HG03520 (cell line): ENCODE measurements around the gene ATP2B1.

Experiments used
- ATAC-seq: cut with Tn5 transposase; IDR thresholded peaks from one replicate; pipeline ENCODE4 v1.9.1; 2021; ENCODE audit warnings: mild to moderate bottlenecking, moderate library complexity; ENCODE audit not compliant: unreplicated experiment

Gene ATP2B1

DNA sequence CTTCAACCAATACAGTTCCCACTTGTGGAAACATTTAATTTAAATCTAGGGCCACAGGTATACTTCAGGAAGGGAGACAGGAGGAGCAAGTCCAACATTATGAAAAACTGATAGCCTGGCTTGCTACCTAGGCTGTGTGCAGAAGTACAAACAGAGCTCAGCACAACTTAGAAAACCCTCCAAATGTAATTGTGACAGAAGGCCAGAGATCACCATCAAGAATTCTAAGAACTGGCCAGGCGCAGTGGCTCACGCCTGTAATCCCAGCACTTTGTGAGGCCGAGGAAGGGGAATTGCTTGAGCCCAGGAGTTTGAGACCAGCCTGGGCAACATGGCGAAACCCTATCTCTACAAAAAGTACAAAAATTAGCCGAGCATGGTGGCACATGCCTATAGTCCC lies 14.1 kb downstream of the ATP2B1 start:
- ATAC-seq: no peak

DNA sequence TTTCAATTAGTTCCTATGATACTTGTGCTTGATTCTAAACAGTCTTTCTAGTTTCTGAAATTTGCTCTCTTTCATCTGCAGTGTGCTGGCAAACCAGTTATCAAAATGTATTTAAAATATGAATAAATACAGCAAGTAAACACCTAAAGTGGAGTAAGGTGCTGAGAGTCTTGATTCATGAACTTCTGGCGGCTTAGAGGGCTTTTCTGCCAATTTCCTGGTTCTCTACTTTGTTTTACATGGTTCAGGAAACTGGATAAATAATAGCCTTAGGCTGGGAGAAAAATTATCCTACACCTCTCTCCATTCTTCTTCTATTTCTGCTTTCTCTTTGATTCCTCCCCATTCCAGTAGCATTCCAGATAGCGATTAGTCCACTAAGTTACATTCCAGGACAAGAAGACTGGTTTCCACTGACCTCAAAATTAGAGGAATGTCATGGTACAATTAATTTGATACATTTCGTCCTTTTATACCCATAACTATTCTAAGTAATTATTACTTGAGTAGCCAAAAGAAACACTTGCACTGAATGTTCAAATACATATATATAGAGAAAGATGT lies 14.9 kb downstream of the ATP2B1 start:
- ATAC-seq: no peak

- no peak for ATAC-seq
These were observed 16.2 kb downstream of the ATP2B1 start for GRCh38 chr12:89692439-89692838.

GRCh38 chr12:89691659-89692058 lies 17.0 kb downstream of the ATP2B1 start:
- ATAC-seq: no peak

DNA sequence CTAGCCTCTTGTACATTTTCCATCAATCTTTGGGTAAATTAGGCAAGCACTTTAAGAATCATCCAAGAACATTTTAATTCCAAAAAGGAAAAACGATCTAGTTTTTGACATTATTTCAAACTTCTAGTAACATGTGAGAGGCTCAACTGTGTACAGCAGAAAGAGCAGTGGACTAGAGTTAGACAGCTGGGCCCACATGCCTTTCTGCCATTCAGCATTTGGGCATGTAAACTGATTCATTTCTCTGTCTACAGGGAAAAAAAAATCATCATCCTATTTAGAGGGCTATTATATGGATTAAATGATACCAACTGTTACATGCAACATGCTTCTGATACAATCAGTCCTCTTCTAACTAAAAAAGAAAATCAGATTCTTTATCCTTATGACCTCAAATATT lies 17.7 kb downstream of the ATP2B1 start:
- no peak for ATAC-seq

DNA sequence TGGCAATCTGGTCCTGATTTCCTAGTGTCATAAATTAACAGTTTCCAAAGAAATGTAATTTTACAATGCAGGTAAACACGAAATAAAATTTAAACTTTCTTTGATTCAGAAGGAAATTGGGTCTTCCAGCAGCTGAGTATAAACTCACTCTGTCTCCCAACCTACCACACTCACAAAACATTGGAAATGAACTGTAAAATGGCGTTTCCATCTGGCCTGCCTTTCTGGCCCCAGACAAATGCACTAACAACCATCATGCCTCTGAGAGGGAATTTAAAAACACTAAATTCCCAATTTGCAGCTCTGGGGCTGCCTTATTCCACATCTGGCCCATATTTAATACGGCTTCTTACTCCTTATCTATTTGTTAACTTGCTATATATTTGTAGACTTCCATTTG lies 19.3 kb downstream of the ATP2B1 start:
- no peak for ATAC-seq

DNA sequence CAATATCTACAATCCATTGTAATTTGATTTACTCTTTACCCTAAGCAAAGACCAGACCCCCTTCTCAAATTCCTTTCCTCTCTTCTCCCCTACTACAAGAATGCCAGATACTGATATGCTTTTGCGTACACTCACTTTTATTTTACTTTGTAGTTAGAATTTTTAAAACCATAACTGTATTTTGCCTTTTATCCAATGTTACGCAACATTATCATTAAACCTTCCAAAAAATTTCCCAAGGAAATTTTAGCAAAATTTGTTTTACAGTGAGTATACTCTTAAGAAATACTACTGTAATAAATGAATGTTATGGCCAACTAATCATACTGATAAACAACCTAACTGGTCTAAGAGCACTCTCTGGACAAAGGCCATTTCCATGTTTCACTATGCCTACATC lies 22.3 kb downstream of the ATP2B1 start:
- no peak for ATAC-seq

- ATAC-seq: no peak
These were observed 23.2 kb downstream of the ATP2B1 start for GRCh38 chr12:89685363-89685972.

DNA sequence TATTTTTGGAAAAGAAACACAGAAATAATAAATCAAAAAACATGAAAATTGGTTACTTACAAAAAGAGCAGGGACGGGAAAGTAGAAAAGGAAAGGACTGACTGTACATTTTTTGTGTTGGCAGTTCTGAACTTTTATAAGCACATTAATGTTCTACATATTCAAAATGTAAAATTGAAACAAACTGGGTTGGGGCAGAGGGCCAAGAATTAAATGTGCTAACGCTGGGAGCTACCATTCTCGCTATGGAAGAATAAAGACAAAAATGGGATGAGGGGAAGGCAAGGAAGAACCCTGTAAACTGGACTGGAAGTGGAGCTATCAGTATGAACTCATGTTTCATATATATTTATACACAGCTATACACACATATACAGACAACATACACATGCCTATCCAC lies 24.5 kb downstream of the ATP2B1 start:
- ATAC-seq: no peak

DNA sequence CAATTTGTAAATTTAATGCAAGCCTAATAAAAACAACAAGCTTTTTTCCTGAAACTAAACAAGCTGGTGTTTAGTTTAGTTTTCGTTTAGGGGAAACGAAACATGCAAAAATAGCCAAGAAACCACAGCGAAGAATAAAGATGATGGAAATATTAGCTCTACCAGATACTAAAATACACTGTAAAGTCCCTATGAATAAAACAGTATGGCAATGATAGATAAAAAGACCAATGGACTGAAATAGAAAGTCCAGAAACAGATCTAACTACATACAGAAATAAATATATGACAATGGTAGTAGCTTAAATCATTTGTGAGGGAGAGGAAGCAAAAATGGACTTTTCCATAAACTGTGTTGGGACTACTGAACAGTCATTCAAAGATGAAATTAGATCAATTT lies 26.4 kb downstream of the ATP2B1 start:
- no peak for ATAC-seq

DNA sequence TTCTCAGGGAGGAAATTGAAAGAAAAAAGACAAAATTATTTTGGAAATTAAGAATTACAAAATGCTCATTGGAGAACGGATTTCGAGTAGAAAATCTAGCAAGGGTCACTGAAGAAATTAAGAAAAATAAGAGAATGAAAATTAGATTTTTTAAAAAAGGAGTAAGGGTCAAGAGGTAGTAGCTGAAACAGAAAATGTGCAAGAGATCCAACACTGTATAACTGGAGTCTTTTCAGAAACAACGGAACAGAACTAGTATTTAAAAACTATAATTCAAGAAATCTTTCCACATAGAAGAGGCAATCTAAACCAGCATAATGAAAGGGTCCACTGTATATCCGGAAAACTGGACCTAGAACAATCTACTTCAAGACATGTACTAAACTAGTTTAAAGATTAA lies 28.2 kb downstream of the ATP2B1 start:
- ATAC-seq: no peak

GRCh38 chr12:89679631-89680030 lies 29.0 kb downstream of the ATP2B1 start:
- ATAC-seq: no peak

DNA sequence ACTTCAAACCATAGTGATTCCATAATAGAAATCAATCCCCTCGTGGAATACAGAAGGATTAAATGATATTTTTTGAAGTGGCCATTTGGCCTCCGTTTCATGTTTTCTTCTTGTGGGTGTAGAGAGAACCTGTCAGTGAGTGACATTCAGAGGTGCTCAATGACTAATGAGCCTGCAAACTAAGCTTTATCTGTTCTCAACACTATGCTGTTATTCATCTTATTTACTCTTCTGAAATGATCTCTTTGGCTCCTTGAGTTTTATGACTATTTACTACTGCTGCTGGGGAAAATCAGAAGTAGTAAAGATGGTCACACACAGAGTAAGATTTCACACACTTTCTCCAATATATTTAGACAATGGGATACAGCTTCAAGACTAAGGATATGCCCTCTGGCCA lies 30.4 kb downstream of the ATP2B1 start:
- ATAC-seq: no peak

- ATAC-seq: no peak
These were observed 31.7 kb downstream of the ATP2B1 start for GRCh38 chr12:89676930-89677329.

GRCh38 chr12:89674326-89674942 lies 34.2 kb downstream of the ATP2B1 start:
- ATAC-seq: no peak

DNA sequence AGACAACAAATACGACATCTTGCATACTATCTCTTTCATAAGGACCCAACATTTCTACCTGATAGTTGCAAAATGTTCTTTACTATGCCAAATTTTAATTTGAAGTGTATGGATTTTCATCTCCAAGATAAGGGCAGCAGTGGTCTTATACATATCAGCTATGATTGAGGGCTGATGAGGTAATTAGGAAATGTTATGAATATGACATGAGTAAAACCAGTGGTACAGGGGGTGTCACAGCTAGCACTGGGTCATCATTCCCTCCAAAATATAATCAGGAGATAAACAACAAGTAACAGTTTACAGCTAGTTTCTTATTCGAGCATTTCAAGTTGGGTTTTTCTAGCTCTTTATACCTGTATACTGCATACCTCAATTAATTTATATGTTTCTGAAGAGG lies 35.0 kb downstream of the ATP2B1 start:
- no peak for ATAC-seq

- ATAC-seq: no peak
These were observed 36.1 kb downstream of the ATP2B1 start for GRCh38 chr12:89672589-89672979.

GRCh38 chr12:89671469-89671868 lies 37.2 kb downstream of the ATP2B1 start:
- ATAC-seq: no peak

DNA sequence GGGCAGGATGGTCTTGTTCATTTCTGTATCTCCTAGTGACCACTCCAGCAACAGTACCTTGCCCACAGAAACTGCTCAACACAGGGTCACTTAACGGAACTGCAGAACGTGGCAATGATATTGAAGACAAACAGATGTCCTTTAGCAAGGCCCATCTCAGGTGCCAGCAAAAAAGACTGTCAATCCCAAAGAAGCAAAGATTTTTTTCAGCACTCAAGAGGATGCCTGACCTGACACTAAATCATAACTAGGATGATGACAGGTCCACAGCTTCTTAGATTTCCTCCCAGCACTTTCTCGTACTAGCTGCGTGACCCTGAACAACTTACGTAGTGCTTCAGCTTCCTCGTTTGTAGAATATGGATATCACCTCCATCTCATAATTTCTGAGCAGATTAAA lies 39.4 kb downstream of the ATP2B1 start:
- no peak for ATAC-seq

DNA sequence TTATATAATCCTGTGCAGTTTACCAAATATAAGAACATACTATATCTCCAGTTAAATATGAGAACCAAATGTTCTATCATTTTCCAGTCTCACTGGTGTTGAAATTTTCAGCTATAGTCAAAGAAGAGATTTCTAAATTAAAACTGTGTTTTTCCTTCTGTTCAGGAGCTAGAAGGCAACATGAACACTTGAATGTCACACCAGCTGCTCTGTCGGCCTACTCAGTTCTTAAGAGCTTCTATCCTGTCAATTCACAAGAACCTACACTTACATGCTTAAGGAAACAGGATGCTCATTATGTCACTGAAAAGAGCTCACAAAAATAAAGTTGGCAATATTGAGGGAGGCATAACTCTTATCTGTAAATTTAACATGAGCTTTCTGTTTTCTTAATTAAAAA lies 43.1 kb downstream of the ATP2B1 start:
- ATAC-seq: no peak

DNA sequence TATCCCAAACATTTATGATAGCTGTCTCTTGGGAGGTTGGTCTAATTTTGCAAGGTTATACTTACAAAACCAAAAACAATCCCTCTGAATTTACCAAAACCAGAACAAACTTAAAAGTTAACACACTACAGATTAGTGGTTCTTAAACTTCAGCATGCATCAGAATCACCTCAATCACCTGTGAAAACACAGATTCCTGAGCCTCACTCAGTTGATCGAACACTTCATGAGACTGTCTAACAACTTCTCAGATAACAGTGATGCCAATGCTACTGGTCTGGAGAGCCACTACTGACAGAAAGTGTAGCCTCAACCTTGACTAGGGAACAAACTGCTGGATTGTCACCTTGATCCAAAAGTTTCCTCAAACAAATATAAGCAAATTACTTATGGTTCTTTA lies 44.2 kb downstream of the ATP2B1 start:
- no peak for ATAC-seq

DNA sequence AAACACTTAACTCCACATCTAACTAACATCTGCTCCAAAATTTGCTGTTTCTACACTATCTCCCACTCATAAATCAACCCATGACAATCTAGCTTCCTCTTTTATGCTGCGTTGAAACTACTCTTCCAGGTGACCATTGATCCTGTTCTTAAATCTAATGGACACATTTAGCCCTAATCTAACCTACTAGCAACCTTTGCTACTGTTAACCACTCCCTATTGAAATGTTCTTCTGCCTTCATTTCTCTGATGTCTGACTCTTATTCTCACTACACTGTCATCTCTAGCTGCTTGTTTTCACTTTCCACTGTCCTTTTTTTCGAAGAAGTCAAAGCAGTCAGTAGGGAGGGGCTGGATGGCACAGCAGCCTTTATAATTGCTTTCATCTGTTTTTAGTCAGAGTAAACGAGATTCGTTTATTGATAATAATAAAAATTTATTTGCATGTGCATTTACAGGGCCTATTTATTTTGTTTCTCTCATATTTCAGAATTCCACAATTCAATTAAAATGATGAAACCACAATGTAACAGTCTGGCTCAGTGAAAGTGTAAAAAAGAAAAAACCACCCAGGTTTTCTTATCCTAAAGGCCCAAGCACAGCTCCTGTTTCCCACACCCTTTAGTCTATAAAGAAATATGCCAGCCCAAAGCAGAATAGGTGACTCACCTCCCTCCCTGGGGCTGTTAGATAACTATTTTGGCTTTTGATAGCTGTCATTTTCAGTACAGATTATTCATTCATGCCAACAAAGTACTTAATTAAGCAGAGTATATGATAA lies 44.9 kb downstream of the ATP2B1 start:
- peak; percentile 79 for ATAC-seq
